Sciatic nerve (tissue), 2 donors: ENCODE measurements around the gene FIS1. TPM values are rescaled to one million over a fixed set of nuclear protein-coding genes. Genes with fewer than 3 reads are reported as not detected.
"Not testable (repeated sequence)": the region's sequence is repeated elsewhere in the genome, so short reads cannot be mapped to it uniquely, and the experiment has no call there.

Experiments used
- ATAC-seq: fragments of 200-7000 bp; cut with Tn5 transposase; one replicate; pipeline ENCODE4 v1.9.1; 2020; ENCODE audit warnings: mild to moderate bottlenecking, moderate library complexity
- DNase-seq: peaks from one replicate; pipeline ENCODE4 v3.0.0-alpha.2; 2020; ENCODE audit warnings: low spot score
- intact Hi-C: fragments of 100-400 bp; cut with DNase I; formaldehyde crosslinking; loops from one replicate; pipeline ENCODE4 v1.14.2; 2022
- total RNA-seq: library from RNA; stranded (reverse); fragmentation: NEBNext Ultra II Directional; extraction: Animal tissue kit (Norgen Biotek cat#: 25700); gene quantifications from one replicate; pipeline ENCODE4 v1.2.1, GENCODE V29; 2021
- donor health status: DM: no; HTN: no; CAD: no.
- donor health status: DM: no; HTN: no; CAD: no.

FIS1 gene
- total RNA-seq, result 231 TPM

DNA sequence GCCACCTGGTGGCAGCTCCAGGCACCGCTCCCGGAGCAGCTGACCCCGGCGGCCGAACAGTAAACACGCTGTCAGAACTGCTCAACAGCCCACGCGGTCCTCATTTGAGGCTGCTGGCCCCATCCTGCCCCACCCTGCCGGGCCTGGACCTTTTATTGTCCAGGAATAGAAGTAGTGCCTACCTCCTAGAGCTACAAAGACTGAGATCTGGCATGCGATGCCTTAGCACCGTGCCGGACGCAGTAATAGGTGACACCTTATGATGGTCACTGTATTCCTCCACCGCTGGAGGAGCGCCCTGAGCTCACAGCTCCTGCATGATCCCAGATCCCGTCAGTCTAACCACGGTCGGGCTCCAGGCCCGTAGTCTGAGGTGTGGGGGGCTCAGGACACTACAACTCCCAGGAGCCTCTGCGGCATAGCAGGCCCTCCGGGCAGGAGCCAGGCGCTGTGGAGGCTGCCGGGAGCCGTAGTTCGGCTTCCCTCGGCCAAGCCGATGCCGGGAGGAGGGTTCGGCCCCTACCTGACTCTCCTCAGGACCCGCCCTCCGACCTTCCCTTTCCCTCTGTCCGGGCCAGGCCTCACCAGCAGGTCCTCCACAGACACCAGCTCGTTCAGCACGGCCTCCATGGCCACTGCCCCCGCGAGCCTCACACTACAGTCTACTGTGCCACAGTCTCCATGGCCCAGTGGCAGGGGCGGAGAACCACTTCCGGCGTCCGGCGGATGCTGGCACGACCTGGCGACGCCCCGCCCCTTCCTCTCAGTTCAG is at the start of gene FIS1:
Gene FIS1, minus strand, starts transcription at position 707 of the 772 bp plus-strand sequence. Its CDS starts 77 bp downstream, at position 630.
- intact Hi-C loops, result no loop called here
- DNase-seq (peak; percentile 95), ATAC-seq (peak; percentile 99)

DNA sequence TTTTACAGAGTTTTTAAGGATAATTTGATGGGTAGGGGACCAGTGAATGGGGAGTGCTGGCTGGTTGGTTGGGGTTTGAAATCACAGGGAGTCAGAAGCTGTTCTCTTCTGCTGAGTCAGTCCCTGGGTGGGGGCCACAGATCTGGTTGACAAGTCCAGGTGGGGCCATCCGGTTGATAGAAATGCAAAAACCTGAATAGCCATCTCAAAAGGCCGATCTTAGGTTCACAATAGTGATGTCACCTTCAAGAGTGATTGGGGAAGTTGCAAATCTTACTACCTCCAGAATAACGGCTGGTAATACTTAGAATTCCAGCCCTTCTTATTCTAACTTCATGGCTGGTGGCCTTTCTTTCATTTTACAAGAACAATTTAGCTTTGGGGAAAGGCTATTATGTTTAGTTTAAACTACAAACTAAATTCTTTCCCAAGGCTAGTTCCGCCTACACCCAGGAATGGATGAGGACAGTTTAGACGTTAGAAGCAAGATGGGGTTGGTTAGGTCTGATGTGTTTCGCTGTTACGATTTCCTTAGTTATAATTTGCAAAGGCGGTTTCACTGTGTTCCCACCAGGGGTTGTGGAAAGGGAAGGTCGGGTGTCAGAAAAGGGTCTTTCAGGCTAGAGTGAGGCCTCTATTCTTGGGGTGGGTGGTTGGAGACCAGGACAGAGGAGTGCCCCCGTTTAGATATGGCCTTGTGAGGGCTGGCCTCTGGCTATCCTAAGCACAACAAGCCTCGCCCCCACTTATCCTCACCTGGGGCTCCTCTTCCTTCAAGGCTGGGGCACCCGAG is 49.4 kb upstream of the FIS1 start:
- ATAC-seq (no peak), DNase-seq (no peak)
- intact Hi-C loops, result loop anchor here (5.0 kb wide), 1 partner anchor 142 kb away; the partner anchor contains the start of gene AP1S1

DNA sequence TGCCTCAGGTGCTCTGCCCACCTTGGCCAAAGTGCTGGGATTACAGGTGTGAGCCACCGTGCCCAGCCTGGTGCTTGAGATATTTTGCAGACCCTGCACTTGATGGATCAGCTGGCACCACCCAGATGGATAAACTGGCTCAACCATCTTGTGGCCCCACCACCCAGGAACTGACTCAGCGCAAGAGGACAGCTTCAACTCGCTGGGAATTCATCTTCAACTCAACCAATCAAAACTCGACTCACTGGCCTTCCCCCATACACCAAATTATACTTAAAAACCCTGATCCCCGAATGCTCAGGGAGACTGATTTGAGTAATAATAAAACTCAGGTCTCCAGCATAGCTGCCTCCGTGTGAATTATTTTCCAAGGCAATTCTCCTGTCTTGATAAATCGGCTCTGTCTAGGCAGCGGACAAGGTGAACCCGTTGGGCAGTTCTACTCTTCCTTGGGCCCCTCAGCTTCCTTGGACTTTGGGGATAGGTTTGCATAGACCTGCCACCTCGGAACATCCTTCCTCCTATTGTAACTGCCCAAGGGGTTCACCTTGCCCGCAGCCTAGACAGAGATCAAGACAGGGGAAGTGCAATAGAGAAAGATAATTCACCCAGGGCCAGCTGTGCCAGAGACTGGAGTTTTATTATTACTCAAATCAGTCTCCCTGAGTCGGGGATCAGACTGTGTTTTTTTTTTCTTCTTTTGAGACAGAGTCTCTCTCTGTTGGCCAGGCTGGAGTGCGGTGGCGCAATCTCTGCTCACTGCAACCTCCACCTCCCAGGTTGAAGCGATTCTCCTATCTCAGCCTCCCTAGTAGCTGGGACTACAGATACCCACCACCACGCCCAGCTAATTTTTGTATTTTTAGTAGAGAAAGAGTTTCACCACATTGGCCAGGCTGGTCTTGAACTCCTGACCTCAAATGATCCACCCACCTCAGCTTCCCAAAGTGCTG is 48.5 kb upstream of the FIS1 start:
- DNase-seq, ATAC-seq: not testable (repeated sequence)
- intact Hi-C loops, result loop anchor here (5.0 kb wide), 1 partner anchor 141 kb away; the partner anchor contains the start of gene AP1S1

DNA sequence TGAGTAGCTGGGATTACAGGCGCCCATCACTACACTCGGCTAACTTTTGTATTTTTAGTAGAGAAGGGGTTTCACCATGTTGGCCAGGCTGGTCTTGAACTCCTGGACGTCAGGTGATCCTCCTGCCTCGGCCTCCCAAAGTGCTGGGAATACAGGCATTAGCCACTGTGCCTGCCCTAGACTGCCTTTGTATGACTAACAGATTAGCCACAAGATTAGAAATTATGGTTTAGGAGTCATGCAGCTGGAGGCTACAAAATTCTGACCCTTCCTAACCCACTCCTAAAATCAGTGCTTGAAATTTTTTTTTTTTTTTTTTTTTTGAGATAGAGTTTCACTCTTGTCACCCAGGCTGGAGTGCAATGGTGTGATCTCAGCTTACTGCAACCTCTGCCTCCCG is 47.7 kb upstream of the FIS1 start:
- intact Hi-C loops, result loop anchor here (5.0 kb wide), 1 partner anchor 140 kb away; the partner anchor contains the start of gene AP1S1
- ATAC-seq, DNase-seq: not testable (repeated sequence)

DNA sequence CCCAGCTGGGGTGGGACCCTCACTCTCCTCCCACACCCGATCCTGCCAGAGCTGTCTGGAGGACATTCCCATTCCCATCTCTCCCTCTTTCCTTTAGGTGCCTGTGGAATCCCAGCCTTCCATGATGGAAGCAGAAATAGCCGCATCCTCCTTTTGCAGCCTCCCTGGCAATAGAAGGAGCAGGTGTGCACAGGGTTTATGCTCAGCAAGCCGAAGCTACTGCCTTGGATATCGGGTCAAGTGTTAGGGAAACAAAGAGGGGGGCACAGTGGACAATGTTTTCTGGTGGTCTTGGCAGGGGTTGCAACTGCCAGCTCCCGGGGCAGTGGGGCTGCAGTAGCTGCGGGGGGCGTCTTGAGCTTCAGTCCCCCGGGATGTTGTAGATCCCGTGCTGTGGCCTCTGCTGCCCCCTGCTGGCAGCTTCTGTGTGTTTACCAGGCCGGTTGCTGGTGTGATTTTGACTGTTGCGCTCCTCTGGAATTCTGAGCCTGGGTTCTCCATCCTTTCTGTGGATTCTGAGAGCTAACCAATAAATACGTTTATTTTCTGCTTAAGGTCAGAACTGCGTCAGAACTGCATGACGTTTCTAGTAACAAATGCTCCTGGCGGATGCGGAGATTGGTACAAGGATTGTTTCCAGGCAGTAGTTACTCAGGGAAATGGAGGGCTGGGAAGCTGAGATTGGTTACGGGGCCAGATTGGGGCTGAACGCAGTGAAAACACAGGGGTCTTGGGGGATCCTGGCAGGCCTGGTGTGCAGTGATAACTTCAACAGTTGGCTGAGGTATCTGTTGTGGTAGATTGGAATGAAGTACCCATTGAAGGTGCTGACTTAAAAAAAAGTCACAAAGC is 45.5 kb upstream of the FIS1 start:
- DNase-seq, result peak; percentile 79
- intact Hi-C loops, result loop anchor here (5.0 kb wide), 1 partner anchor 138 kb away; the partner anchor contains the start of gene AP1S1

DNA sequence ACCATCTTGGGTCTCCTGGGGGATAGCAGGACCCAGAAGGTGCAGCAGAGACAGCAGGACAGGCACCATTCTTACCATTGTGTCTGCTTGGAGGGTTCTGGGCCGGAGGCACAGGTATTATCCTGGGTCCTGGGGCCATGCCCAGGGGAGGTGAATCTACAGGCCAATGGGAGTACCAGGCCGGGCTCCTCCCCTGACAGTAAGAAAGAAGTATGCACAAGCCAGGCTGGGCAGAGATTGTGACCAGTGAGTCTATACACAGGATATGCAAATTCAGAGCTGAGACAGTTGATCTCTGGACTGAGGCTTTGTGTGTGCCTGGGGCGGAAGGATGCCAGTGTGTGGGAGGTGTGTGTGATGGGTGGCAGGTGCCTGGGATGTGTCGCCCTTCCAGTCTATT is 44.8 kb upstream of the FIS1 start:
- intact Hi-C loops, result loop anchor here (5.0 kb wide), 1 partner anchor 137 kb away; the partner anchor contains the start of gene AP1S1
- DNase-seq, ATAC-seq: not testable (repeated sequence)

More for the DNA sequence above, 45.5 kb upstream of the FIS1 start:
- peak; percentile 76 for ATAC-seq

DNA sequence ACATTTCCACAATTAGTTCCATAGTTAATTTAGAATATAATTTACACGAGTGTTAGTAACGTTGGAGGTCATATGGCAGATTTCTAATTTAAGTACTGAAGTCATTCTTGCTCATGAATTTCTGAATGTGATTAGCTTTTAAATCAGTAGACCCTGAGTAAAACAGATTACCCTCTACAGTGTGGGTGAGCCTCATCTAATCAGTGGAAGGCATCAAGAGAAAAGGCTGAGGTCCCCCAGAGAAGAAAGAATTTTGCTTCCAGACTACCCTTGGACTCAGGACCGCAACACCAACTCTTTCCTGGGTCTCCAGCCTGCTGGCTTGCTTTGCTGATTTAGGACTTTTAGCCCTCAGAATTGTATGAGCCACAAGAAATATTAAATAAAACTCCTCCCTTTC is 43.6 kb upstream of the FIS1 start:
- ATAC-seq, result no peak

DNA sequence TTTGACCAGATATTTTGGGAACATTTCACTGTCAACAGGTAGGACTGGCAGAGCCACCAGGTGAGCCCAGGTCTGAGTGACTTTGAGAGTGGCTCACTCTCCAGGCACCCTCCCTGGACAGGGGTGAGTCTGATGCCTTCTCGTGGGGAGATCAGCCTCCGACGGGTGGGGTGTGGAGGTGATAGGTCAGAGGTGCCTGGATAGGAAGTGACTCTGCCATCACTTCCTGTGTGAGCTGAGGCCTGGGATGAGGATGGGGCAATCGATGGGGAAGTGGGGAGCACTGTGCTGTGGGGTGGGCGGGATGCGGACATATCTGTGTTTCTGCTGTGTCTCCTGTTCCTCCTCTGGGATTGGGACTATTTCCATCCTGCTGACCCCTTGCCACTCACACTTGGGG is 42.2 kb upstream of the FIS1 start:
- intact Hi-C loops, result no loop called here
- DNase-seq, result no peak
- ATAC-seq, result no peak

More for the DNA sequence above, 43.6 kb upstream of the FIS1 start:
- DNase-seq, result no peak
- intact Hi-C loops, result no loop called here

DNA sequence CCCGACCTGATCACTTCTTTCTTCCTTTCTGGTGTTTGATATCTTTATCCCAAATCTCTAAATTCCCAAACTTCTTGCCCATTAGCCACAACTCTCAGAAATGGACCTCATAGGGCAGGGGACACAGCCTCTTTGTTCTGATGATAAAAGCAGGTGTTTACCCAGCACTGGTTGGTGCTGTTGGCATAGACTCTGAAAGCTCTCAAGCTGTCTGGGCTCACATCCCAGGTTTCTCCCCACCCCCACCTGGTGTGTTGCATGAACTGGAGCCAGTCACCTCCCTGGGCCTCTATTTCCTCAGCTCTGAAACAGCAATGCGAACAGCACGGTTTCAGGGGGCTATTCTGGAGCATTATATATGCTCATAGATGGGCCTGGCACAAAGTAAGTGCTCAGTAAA is 41.0 kb upstream of the FIS1 start:
- DNase-seq, intact Hi-C loops, ATAC-seq: not testable (repeated sequence)

DNA sequence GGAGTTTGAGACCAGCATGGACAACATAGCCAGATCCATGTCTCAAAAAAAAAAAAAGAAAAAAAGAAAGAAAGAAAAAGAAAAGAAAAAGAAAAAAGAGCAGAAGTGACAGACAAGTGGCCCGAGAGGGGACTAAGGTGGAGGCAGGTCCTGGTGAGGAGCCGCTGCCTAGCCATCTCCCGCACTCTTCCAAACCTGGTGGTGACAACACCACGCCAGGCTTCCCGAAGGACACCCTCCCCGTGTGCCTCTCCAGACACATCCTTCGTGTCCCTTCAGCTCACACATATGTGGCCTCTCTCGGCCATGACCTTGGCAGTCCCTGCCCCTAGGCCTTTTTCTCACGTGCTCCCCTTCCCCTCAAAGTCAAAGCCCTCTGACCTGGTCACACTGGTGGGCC is 40.3 kb upstream of the FIS1 start:
- intact Hi-C loops, result no loop called here
- no peak for DNase-seq
- ATAC-seq, result no peak

DNA sequence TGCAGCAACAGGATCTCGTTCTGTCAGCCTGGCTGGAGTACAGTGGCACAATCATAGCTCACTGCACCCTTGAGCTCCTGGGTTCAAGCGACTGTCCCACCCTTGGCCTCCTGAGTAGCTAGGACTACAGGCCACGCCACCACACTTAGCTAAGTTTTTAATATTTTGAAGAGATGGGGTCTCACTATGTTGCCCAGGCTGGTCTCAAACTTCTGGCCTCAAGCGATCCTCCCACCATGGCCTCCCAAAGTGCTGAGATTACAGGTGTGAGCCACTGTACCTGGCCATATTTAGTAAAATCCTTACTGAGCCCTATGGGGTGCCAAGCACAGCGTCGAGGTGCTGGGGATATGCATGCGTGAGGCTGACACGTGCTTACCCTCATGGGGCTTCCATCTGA is 36.0 kb upstream of the FIS1 start:
- not testable (repeated sequence) for DNase-seq, ATAC-seq
- intact Hi-C loops, result loop anchor here (5.0 kb wide), 1 partner anchor 139 kb away; no protein-coding TSS in a partner anchor

DNA sequence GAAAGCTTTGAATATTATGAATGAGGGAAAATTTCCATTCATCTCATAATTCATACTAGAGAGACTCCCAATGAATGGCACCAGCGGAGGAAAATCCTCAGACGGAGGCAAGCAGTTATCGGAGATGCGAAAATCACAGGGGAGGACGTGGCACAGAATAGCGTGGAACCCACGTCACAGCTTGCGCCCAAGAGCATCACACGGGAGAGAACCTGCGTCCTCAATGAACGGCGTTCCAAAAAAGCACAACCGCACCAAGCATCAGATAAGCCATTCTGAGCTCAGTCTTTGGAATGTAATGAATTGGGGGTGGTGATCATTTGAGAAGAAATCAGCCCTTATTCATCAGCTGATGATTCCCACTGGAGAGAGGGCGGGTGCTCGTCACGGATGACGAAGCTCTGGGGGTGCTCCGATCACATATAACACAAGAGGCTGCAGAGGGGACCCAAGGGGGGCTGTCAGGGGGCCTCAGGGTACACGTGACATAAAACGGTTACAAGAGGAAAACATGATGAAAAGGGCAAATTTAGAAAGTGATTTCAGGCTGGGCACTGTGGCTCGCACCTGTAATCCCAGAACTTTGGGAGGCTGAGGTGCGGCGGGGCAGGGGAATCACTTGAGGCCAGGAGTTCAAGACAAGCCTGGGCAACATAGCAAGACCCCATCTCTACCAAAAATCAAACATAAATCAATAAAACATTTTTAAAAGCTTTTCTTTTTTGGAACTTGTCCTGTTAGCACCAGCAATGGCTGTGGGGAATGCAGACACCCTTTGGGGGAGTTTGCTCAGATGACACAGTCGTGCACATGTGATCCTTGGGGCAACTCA is 33.8 kb upstream of the FIS1 start:
- ATAC-seq (no peak), DNase-seq (no peak)
- intact Hi-C loops, result no loop called here

DNA sequence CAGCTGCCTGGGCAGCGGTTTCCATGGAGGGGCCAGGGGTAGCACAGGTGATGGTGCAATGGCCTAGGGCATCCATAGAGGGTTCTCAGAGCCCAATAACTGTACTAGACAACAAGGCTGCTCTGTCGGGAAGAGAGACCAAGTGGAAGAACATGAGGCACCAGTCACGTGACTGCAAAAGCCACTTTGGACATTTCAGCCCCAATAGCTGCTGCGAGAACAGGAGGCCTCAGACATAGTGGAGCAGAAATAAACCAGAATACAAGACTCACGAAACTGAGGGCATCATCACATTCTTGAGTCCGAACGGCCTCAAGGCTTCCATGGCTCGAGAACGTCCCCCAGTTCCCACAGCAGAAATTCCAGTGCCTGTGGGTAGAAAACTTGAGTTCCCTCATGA is 32.3 kb upstream of the FIS1 start:
- DNase-seq (no peak), ATAC-seq (no peak)
- intact Hi-C loops, result no loop called here

DNA sequence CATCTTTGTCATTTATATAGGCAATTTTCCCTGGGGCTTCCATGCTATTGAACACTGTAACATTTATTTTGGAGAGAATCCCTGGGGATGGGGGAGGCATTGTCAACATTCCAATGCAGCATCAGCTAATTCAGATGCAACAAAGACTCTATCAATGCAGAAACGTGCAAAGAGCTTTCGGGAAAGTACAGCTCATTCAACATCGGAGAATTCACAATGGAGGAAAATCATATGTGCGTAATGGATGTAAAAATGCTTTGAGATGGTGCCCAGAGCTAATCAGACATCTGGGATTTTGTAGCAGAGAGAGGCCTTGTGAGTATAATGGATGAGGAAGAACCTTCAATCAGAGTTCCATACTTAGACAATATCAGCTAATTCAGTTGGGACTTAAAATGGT is 28.3 kb upstream of the FIS1 start:
- no peak for DNase-seq
- ATAC-seq, result no peak
- intact Hi-C loops, result no loop called here

DNA sequence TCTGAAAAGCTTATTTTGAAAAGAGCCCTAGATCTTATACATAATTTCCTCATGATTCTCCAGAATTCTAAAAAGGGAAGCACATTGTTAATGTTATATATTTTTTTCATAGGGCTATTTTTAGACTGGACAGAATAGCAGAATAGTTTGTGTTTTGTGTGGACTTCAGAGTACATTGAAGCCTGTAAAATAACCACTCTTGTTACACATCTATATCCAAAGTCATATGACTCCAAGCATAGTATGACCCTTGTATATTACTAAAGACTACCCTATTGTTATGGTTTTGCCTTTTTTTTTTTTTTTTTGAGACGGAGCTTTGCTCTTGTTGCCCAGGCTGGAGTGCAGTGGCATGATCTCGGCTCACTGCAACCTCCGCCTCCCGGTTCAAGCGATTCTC is 26.1 kb upstream of the FIS1 start:
- ATAC-seq (no peak), DNase-seq (no peak)
- intact Hi-C loops, result no loop called here

DNA sequence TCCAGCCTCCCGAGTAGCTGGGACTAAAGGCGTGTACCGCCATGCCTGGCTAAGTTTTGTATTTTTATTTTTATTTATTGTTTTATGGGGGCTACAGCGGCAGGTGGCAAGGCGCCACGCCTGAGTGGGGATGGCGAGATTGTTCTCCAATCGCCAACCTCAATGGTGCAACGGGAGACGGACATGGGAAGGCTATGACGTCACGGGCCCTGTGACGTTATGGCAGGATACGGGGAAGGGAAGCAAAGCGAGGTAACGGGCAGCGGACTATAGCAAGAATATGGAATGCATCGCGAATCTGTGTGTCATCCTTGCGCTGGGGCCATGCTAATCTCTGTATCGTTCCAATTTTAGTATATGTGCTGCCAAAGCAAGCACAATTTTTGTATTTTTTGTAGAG is 24.8 kb upstream of the FIS1 start:
- no peak for DNase-seq
- ATAC-seq, result no peak
- intact Hi-C loops, result no loop called here
